H4 (cell line): ENCODE results near the gene COL4A2. TPM values are rescaled to one million over a fixed set of nuclear protein-coding genes. Genes with fewer than 3 reads are reported as not detected.

ENCODE experiments used
- DNase-seq: peaks from one replicate; pipeline ENCODE4 v3.0.0-alpha.2; 2015; ENCODE audit warnings: low spot score
- total RNA-seq: library from RNA; depleted of rRNA; stranded (reverse); fragments of >200 nt; shearing (Covaris generic); gene quantifications from 2 replicates; pipeline ENCODE4 v1.2.3, GENCODE V29; 2014

Gene COL4A2
- total RNA-seq, 1 experiment from 2014 or later, result 20.4 TPM

DNA sequence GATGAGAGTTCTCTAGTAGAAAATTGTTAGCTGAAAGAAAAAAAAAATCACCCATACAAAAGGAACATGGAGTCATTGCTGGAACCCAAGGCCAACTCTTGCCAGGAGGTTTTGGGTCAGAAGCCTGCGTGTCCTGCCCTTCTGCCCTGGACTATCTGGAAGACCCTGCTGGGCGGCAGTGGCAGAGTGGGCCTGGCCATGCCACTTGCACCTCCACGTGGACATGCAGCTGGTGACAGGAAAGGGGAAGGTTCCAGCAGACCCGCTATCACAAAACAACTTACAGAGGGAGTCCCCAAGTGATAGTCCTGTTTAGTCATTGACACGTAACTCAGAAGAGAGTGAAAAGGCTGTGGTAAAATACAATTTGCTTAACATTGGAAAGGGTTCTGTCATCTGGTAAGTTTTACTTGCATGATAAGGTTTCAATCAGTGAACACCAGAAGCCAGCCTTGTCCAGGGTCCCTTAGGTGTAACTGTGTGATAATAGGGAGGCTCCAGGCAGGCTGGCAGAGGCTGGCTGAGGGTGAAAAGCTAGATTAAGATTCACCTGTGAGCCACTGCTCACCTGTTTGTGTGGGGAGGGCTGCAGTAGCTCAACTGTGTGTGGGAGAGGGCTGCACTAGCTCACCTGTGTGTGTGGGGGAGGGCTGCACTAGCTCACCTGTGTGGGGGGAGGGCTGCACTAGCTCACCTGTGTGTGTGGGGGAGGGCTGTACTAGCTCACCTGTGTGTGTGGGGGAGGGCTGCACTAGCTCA lies 47.8 kb downstream of the COL4A2 start:
- no peak for DNase-seq

GRCh38 chr13:110356362-110356761 lies 49.3 kb downstream of the COL4A2 start:
- DNase-seq, result no peak

GRCh38 chr13:110358381-110358780 lies 51.3 kb downstream of the COL4A2 start:
- no peak for DNase-seq

- DNase-seq, result peak; percentile 15
Observed at GRCh38 chr13:110359840-110360301, 52.8 kb downstream of the COL4A2 start.

- DNase-seq, result no peak
Observed at GRCh38 chr13:110360598-110360997, 53.5 kb downstream of the COL4A2 start.

GRCh38 chr13:110361365-110361911 lies 54.4 kb downstream of the COL4A2 start:
- DNase-seq, result no peak

DNA sequence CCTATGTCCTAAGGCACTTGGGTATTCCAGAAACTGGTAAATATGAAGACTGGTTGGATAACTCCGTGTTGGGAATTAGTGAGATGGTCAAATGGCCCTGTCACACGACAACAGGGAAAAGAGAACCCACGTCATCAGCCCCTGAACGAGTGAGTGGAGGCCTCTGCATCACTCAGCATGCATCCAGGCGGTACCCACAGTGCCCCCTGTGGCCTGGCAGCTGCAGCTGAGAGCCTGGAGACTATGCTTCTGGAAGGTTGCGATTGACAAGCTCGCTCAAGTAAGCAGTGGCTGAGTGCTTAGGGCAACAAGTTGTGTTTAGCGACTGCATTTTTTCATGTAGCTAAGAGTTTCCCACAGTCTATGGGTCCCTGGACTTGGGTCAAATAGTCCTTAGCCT lies 55.9 kb downstream of the COL4A2 start:
- no peak for DNase-seq

DNA sequence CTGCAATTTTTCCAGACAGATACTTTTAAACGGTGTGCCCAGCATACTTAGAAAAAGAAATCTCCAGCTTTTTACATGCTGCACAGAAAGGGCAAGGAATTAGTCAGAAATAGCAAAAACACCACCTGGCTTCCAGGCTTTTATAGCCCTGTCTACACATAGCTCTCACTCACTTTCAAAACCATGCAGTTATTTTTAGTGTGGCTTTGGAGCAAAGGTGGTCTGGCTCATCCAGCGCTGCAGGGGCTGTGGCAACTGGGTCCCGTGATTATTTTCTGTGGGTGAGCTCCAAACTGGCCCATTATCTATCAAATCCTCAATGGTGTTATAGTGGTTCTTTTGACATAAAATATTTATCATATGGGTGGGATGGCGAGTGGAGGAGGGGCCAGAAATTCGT lies 57.0 kb downstream of the COL4A2 start:
- no peak for DNase-seq

DNA sequence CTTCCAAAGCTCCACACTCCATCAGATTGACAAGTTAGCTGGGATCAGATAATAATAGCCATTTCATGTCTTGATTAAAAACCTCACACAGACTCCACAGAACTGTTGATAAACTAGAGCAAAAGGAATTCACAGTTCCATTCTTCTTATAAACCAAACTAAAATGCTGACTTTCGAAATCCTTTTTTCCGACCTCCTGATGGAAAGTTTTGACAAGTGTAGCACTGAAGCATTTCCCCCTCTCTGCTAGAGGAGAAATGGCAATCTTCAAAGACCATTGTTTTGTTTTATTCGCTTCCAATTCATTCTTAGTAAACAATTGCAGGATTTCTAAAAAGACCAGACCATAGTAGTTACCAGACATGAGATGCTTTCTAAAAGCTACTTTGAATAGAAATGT lies 58.8 kb downstream of the COL4A2 start:
- DNase-seq, result no peak

- DNase-seq, result no peak
Observed at GRCh38 chr13:110366733-110367132, 59.6 kb downstream of the COL4A2 start.

DNA sequence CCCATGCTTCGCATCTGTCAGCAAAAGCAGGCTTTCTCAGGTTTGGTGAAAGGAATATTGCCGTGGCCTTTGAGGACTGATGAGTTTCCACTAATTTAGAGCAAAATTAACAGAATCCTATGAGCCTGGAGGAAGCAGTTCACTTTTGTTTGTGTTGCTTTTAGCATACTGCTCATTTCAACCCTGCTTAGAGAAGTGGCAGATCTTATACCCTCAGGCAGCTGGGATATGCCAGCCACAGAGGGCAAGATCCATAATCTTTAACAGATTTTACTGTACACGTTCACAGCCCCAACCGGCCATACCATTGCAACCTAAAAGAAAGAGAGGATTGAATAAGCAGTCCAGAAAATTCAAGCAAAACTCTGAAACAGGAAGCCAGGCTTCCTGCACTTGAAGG lies 60.5 kb downstream of the COL4A2 start:
- no peak for DNase-seq

DNA sequence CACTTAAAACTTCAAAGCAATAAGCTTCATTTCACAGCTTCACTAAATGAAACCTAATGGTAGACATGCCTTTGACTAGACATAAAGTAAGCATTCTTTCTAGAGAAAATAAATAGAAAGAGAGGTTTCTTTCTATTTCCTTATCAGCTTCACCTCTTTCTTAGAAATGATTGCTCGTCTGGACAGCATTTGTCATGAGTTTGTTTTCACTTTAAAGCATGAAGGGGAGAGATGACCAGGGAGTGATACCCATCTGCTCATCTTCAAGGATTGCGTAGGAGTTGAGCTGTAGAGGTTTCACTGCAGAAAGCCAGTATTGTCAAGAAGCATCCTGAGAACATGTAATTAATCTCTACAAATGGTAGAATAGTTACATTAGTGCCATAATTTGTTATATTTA lies 61.3 kb downstream of the COL4A2 start:
- DNase-seq, result no peak

GRCh38 chr13:110369400-110369799 lies 62.3 kb downstream of the COL4A2 start:
- DNase-seq, result no peak

DNA sequence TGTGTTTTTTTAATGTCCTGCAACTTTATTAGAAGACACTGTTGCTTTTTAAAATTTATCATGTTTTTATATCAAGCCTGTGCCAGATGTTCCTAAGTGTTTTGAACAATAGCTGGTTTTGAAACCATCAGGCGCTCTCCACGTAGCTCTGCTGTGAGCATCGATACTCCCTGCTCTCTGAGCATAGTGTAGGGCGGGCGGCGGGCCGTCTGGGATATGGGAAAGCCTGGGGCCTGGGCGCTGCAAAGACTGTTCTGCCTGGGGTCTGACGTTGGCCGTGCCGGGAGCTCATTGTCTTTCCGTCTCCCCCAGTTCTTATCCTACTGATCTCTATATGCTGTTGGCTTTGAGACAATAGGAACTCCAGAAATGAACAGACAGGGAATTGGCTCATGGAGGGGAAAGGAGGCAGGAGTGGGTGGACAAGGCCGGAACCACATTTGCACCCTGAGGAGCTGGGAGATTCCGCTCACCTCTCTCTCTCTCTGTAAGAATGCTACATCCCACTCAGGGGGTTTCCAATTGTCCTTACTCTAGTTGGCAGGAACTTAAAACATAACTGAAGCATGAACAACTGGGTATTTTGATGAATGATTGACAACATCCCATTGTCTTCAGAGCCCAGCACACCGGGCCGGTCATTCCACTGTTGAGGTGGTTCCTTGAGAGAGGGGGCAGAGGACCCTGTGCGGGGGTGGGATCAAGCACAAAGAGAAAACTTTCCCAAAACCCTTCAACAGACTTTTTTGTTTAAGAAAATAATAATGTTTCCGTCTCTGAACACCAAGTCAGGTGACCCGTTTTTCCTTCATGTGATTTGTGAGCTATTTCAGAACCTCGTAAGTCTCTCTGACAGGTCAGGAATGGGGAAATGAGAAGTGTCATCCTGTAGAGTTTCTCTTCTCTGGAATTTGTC lies 64.7 kb downstream of the COL4A2 start:
- DNase-seq, result no peak

GRCh38 chr13:110372676-110373075 lies 65.6 kb downstream of the COL4A2 start:
- DNase-seq, result no peak

DNA sequence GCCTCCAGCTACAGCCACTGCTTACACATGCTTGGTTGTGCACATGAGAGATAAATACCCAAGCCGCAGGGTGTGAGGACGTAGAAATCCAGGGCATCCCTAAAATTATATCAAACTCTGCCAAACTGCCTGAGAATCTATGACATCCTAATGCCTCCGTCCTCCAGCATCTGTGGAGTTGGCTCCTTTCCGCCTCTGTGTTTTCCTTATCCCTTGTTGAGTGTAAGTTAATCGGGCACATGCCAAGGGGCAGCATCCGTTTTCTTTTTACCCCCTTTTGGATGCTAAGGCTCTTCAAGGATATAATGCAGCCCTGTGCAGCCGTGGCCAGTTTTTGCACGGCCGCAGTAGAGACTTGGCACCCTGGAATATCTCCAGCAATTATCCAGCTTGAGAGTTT lies 66.5 kb downstream of the COL4A2 start:
- DNase-seq, result no peak

GRCh38 chr13:110374431-110375370 lies 67.6 kb downstream of the COL4A2 start:
- no peak for DNase-seq

- no peak for DNase-seq
Observed at GRCh38 chr13:110376120-110376519, 69.0 kb downstream of the COL4A2 start.

- no peak for DNase-seq
Observed at GRCh38 chr13:110377178-110377825, 70.2 kb downstream of the COL4A2 start.

DNA sequence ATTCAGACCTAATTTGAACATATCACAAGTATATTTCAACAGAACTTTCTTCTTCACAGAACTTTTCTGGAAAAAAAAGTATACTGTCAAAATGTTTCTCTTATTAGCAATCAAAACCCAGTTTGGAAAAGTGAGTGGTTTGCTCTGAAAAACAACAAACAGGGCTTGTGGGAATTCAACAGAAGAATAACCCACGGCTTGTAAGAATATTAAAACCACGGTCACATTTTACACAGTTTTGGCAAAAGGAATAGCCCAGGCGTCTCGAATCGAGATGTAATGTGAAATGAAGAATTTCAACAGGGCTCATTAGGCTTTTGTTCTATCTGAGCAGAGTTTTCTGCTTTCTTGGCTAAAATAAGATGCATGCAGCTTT lies 70.7 kb downstream of the COL4A2 start:
- DNase-seq, result no peak

DNA sequence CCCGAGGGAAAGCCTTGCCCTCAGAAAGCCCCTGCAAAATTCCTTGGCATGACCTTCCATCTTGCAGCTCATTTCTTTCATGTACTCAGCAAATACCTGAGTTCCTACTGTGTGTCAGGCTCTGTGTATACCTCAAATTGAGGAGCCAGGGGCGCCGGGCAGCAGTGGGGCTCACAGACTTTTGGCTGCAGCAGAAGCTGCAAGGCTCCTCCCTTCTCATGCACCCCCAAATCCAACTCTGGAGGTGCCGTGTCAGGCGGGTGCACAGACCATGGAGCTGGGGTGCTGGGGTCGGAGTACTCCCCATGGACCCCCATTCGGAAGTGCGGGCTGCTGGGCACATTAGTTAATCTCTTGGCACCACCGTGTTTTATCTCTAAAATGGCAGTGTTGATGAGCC lies 72.3 kb downstream of the COL4A2 start:
- DNase-seq, result no peak
